Mucosa of gallbladder (tissue), 1 donor: ENCODE results near the gene POGLUT2. TPM values are rescaled to one million over a fixed set of nuclear protein-coding genes. Genes with fewer than 3 reads are reported as not detected.
"Not testable (repeated sequence)": the region's sequence is repeated elsewhere in the genome, so short reads cannot be mapped to it uniquely, and the experiment has no call there.

Experiments used
- DNase-seq: peaks from one replicate; pipeline ENCODE4 v3.0.0-alpha.2; 2020; ENCODE audit warnings: low spot score
- total RNA-seq: library from RNA; stranded (reverse); gene quantifications from one replicate; pipeline ENCODE4 v1.2.1, GENCODE V29; 2021
- donor health status: DM: no; HTN: no; CAD: no.

Gene POGLUT2
- total RNA-seq, 1 donor from 2014 or later = 6.4 TPM

DNA sequence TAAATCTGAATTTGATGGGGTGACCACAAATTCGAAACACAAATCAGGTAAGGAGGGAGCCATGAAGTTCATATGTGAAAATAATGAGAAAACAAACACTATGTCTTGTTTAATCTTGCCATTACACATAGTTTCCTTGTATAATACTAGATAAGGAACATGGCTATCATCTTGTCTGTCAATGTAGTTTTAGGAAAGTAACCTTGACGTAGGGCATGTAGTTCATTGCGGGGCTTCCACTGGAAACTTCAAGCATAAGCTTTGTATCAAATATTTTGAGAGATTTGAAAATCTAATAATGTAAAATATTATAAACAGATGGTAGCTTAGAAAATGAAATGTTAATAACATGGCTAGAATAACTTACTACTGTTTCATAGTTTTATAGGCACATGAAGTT lies 8.9 kb upstream of the POGLUT2 start:
- DNase-seq = no peak

DNA sequence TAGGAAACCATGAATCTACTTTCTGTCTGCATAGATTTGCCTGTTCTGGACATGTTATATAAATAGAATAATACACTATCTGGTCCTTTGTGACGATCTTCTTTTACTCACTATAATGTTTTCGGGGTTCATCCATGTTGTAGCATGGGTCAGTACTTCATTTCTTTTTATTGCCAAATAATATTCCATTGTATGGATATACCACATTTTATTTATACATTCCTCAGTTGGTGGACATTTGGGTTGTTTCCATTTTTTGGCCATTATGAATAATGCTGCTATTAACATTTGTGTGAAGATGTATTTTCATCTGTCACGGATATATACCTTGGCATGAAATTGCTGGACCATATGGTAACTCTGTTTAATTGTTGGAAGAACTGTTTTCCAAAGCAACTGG lies 6.9 kb upstream of the POGLUT2 start:
- no peak for DNase-seq

GRCh38 chr13:102800145-102801041 lies 1.6 kb upstream of the POGLUT2 start:
- DNase-seq = peak; percentile 74

DNA sequence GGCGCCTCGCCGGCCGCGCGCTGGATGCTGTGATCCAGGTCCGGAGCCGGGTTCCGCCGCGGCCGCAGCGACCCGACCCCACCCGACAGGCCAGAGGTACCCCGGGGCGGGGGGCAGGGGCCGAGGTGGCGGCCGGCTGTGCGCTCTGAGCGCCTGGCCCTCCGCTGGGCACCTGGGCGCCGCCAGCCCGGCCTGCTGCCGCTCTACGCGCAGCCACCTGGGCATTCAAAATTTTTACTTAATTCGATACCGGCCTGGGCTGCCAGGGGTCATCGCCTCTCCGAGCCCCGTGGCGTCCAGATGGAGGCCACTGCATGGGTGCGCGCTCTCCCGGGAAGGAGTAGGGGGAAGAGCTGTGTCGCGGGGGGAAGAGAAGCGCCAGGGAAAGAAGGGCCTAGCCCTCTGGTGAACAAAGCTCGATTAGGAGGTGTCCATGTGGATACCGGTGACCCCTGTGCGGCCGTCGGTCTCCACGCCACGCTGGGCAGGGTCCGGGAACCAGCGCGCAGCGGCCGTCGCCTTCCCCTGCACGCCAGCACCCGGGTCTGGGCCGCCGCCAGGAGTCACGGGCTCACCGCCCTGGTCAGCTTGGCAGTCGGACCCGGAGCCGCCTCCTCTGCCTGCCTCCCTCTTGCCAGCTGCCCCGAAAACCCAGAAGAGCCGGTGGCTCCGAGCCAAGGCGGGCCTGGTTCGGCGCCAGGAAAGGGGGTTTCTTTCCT lies 809 bp upstream of the POGLUT2 start:
- no peak for DNase-seq

DNA sequence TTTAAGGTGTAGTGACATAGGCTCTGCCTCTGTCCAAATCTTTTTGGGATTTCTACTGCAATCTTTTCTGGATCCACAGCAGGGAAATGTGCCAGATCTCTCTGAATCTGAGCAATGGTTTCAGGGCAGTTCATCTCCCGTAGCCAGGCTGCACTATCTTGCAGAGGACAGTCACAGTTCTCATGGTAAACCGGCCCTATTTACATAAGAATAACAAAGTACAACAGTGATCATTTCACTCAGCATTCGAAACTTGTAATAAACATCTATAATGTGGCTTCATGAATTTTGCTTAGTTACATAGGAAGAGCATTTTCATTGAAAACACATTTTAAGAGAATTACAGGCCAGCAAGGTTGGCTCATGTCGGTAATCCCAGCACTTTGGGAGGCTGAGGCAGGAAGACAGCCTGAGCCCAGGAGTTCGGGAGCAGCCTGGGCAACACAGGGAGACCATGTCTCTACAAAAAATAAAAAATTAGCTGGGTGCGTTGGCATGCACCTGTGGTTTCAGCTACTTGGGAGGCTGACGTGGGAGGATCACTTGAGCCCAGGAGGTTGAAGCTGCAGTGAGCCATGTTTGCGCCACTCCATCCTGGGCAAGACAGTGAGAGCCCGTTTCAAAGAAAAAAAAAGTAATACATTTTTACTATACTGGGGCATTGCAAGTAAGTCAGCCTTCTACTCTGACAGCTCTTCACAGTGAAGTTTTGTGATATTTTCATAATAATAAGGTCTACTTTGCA lies 5.0 kb downstream of the POGLUT2 start:
- no peak for DNase-seq

DNA sequence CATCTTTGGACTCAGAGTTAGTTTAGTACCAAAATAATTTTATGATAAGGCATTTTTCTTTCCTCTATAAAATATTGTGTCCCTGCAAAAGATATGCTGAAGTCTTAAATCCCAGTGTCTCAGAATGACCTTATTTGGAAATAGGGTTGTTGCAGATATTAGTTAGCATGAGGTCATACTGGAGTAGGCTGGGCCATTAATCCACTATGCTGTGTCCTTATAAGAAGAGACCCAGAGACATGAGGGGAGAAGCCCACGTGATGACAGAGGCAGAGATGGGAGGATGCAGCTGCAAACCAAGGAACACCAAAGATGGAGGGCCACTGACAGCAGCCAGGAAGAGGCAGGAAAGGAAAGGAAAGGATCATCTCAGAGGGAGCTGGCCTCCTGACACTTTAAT lies 6.4 kb downstream of the POGLUT2 start:
- DNase-seq = no peak

DNA sequence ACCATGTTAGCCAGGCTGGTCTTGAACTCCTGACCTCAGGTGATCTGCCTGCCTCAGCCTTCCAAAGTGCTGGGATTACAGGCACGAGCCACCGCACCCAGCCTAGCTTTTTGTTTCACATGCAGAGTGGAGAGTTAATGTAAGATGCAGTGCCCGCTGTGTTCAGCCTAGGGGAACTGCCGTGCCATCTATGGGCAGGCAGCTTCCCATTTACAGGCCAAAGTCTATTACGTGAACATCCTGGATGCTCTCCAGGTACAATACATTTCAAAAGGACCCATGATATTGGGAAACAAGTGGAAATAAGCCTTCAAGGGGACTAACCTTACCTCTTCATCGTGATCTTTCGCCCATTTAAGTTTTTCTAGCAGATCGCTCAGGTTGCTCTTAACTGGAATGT lies 10.1 kb downstream of the POGLUT2 start:
- DNase-seq = no peak

- DNase-seq = no peak
These were observed 14.3 kb downstream of the POGLUT2 start for GRCh38 chr13:102784483-102784882.

GRCh38 chr13:102781591-102781990 lies 17.2 kb downstream of the POGLUT2 start:
- no peak for DNase-seq

DNA sequence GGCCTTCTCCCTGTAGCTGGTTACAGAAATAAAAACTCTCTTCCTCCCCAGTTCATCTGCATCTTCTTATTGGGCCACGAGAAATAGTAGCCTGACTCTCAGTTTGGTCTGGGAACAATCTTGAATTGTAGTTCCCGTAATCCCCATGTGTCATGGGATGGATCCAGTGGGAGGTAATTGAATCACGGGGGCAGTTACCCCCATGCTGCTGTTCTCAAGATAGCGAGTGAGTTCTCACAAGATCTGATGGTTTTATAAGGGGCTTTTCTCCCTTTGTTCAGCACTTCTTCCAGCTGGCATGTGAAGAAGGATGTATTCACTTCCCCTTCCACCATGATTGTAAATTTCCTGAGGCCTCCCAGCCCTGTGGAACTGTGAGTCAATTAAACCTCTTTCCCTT lies 18.1 kb downstream of the POGLUT2 start:
- not testable (repeated sequence) for DNase-seq

- DNase-seq = no peak
These were observed 19.2 kb downstream of the POGLUT2 start for GRCh38 chr13:102779436-102780159.

DNA sequence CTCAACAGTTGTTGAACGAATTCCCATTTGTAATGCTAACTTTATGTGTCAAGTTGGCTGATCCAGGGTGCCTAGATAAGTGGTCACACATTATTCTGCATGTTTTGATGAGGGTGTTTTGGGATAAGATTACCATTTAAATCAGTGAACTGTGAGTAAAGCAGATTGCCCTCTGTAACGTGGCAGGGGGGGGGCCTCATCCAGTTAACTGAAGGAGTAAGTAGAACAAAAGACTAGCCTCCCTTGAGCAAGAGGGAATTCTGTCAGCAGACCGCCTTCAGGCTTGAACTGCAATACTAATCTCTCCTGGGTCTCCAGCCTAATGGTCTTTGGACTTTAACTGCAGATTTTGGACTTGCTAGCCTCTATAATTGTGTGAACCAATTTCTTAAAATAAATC lies 21.0 kb downstream of the POGLUT2 start:
- no peak for DNase-seq

DNA sequence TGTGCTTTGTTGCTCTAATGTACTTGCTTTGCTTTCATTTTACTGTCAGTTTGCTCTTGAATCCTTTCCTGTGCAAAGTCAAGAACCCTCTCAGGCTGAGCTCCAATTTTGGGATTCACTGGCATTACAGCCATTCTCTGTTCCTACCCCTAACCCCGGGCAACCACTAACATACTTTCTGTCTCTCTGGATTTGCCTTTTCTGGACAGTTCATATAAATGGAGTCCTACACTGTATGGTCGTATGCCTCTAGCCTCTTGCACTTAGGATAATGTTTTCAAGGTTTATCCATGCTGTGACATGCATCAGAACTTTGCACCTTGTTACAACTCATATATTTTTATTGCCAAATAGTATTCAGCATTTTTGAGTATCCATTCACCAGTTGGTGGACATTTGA lies 22.5 kb downstream of the POGLUT2 start:
- DNase-seq = no peak

DNA sequence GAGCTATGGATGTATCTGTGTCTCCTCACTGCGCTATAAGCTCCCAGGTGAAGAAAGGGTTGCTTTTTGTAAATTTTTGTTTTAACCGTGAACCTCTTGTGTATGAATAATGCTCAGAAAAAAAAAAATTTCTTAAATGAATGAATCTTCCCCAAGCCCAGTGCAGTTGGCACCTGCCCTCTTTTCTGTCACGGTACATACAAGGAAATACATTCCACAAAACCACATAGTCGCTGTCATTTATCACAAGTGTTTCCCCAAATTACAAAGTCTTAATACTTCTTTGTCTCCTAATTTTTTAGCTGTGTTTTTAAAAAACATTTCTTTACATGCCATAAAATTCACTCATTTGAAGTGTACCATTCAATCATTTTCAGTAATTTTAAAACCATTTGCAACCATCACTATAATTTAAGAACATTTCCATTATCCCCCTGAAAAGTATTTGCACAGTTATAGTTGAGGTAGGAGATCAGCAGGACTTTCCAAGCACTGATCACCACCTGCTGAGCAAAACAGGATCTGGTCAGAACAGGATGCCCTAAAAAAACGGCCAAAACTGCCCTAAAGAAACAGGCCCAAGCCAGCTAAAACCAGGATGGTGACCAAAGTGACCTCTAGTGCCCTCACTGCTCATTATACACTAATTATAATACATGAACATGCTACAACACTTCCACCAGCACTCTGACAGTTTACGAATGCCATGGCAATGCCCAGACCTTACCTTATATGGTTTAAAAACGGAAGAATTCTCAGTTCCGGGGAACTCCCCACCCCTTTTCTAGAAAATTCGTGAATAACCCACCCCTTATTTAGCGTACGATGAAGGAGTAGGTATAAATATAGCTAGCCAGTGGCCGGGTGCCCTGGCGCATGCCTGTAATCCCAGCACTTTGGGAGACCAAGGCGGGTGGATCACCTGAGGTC lies 23.9 kb downstream of the POGLUT2 start:
- no peak for DNase-seq

DNA sequence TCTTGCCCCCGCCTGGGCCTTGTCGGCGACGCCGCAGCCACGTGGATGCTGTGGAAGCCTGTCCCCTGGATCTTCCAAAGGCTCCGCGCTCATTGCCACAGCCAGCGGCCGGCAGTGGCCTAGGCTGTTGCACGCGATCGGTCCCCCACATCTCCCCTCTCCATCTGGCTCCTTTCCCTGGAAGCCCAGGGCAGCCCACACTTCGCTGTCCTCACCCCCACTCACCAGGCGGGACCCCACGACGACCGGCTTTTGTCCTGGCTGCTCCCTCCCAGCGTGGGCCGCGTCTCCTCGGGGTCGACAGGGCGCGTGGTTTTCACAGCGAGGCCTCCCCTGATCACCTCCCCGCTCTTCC lies 24.6 kb downstream of the POGLUT2 start:
- no peak for DNase-seq

- peak; percentile 84 for DNase-seq
These were observed 25.1 kb downstream of the POGLUT2 start, which contains the start of gene TEX30 for GRCh38 chr13:102773441-102774213. Gene TEX30 (minus strand): TSS chr13:102773786. CDS start chr13:102770026, 3,760 bp downstream.

- DNase-seq = no peak
These were observed 26.7 kb downstream of the POGLUT2 start for GRCh38 chr13:102772042-102772425.

DNA sequence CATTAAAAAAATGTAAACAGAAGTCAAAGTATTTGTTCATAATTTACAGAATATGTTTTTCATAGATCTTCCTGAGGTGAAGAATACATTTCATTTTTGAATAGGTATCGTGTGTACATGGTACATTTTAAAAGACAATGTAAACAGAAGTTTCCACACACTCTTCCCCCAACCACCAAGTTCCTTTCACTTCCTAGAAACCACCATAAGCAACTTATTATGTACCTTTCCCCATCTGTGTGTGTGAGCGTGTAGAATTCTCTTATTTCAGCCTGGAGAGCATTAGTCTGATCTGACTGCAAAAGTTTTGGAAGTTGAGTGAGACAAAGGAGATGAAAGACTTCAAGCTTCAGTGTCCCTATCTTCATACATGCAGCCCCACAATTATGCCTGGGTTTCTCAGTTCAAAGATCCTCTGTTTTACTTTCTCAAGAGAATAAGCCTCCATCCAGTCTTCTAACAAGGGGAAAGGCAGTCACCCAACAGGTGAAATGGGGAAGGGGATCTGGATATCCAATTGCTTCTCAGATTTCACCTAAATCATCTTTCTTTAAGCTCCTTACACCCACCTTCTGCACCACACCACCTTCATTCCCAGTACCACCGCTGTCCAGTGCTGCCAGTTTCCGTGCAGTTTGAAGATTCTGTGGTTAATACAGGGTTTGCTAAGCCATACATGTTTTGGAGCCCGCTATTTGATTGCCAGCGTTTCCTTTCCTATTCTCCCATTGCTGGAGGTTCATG lies 27.3 kb downstream of the POGLUT2 start:
- DNase-seq = no peak

DNA sequence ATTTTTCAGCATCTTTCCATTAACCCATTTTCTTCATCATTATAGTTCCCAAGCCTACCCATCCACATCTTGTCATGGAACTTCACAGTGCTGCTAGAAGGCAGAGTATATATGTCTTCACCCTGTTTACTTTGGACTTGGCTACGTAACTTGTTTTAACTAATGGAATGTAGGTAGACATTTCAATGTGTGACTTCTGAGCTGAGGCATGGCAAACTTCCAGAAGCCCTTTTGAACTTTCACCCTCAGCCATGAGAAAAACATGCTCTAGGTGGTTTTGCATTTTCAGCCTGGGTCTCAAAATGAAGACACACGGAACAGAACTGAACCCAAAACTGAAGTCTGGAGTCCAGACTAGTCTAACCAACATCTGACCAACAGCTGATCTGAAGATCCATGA lies 28.3 kb downstream of the POGLUT2 start:
- no peak for DNase-seq
